ENCODE measurements around the gene NME9. TPM values are rescaled to one million over a fixed set of nuclear protein-coding genes. Genes with fewer than 3 reads are reported as not detected.

The NME9 gene
- total and polyA plus RNA-seq, 2 donors (not counting 1 experiment from before 2014, with no cell fraction given), result not detected

DNA sequence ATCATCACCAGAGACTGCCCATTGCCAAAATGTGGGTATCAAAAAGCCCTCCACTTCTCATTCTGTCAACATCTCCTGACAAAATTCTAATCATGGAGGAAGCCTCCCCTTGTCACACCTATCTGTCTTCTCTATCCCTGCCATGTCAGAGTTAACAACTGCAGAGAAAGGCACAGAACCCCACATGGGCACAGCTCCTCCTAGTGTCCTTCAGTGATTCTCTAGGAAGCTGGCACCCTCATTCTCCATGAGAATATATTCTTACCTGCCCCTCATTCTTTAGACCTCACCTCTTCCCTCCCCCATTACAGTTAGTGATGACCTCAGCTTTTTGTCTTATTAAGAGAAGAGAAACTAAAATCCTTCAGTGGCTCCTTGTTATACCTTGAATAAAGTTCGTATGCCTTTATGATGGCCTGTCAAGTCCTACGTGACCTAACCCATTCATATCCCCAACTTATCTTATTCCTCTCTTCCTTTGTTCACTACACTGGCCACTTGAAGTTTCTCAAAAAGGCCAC, 44.6 kb downstream of the NME9 start:
- no peak for DNase-seq (ENCODE audit: low read depth in 2 of 2)
- Histone ChIP-seq H3K9ac (ENCODE audit: insufficient read depth, low read length) (no peak overlapping the region), H3K4me3 (replicated peaks in 1 of 4; ENCODE audit: control extremely low read depth in 1 of 4, insufficient read depth in 1 of 4, low read depth in 3 of 4, low read length in 4 of 4) (no peak overlapping the region), H3K4me2 (ENCODE audit: extremely low read depth, insufficient read depth, low read length) (no peak overlapping the region), H4K20me1 (ENCODE audit: control insufficient read depth, extremely low read depth, insufficient read depth, low read length) (no peaks in the 10 kb centered on the region), H3K36me3 (ENCODE audit: control insufficient read depth, insufficient read depth, low read length) (peaks cover 2% of the 10 kb centered on the region), H3K27me3 (ENCODE audit: control insufficient read depth, insufficient read depth, low read length) (no peaks in the 10 kb centered on the region), H2AFZ (ENCODE audit: low read length) (no peak overlapping the region), H3K27ac (ENCODE audit: insufficient read depth, low read length) (no peak overlapping the region), H3K9me3 (ENCODE audit: control insufficient read depth, insufficient read depth, low read depth, low read length) (no peaks in the 10 kb centered on the region), H3K79me2 (ENCODE audit: control insufficient read depth, insufficient read depth, low read length) (no peaks in the 10 kb centered on the region), H3K4me1 (ENCODE audit: control insufficient read depth, extremely low read depth, insufficient read depth, low read length) (no peaks in the 10 kb centered on the region)
- TF ChIP-seq EZH2 (IDR thresholded peaks at IDR 0.05; ENCODE audit: low read length, missing control alignments) (no peak), CTCF (conservative IDR thresholded peaks at IDR 0.05 in 1 of 2, IDR thresholded peaks at IDR 0.05 in 1 of 2; ENCODE audit: low read depth in 1 of 2, low read length in 2 of 2) (no peak)

DNA sequence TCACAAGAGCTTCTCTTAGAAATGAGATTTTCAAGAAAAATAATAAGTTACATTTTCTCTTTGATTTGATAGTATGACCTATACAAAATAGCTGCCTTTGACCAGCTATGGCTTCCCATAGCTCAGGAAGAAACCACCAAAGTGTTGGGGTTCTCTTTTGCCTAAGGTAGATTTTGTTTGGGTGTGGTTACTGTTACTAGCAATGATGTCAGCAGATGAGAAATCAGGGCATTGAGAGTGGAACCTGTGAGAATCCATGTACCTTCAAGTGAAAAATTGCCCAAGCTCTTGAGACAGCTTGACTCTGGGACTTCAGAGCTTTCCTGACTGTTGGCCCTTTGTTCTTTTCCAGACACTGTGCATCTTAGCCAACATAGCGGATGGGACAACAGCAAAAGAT, 45.6 kb downstream of the NME9 start:
- Histone ChIP-seq H3K9ac (ENCODE audit: insufficient read depth, low read length) (no peak overlapping the region), H3K79me2 (ENCODE audit: control insufficient read depth, insufficient read depth, low read length) (no peaks in the 10 kb centered on the region)
- TF ChIP-seq EZH2 (IDR thresholded peaks at IDR 0.05; ENCODE audit: low read length, missing control alignments) (no peak), CTCF (conservative IDR thresholded peaks at IDR 0.05 in 1 of 2, IDR thresholded peaks at IDR 0.05 in 1 of 2; ENCODE audit: low read depth in 1 of 2, low read length in 2 of 2) (no peak)

DNA sequence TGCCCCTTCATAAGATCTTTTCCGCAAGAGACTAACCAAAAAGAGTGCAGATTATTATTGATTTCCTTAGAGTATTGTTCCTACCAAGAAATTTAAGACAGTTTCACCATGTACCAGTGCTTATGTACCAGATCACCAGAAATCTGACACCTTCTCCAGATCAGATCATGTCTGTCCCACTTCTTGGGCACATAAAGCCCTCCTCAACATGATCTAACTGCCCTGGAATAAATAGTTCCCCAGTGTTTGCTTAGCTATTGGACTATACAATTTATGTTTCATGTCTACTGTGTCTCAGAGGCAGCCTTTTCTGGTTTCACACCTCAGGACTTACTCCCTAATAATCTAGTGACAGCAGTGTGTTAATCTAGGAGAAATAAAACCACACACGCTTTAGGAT, 46.8 kb downstream of the NME9 start:
- H3K27me3 ChIP-seq (ENCODE audit: control insufficient read depth, insufficient read depth, low read length), result no peaks in the 10 kb centered on the region
- peaks cover 2% of the 10 kb centered on the region for H3K36me3 ChIP-seq (ENCODE audit: control insufficient read depth, insufficient read depth, low read length)
- H3K9ac ChIP-seq (ENCODE audit: insufficient read depth, low read length), result no peak overlapping the region
- H3K27ac ChIP-seq (ENCODE audit: insufficient read depth, low read length), result no peak overlapping the region
- H3K4me1 ChIP-seq (ENCODE audit: control insufficient read depth, extremely low read depth, insufficient read depth, low read length), result no peaks in the 10 kb centered on the region
- no peak overlapping the region for H2AFZ ChIP-seq (ENCODE audit: low read length)
- no peaks in the 10 kb centered on the region for H3K79me2 ChIP-seq (ENCODE audit: control insufficient read depth, insufficient read depth, low read length)
- no peaks in the 10 kb centered on the region for H3K9me3 ChIP-seq (ENCODE audit: control insufficient read depth, insufficient read depth, low read depth, low read length)
- no peak overlapping the region for H3K4me2 ChIP-seq (ENCODE audit: extremely low read depth, insufficient read depth, low read length)
- no peak for DNase-seq (ENCODE audit: low read depth in 2 of 2)
- no peaks in the 10 kb centered on the region for H4K20me1 ChIP-seq (ENCODE audit: control insufficient read depth, extremely low read depth, insufficient read depth, low read length)
- TF ChIP-seq CTCF (conservative IDR thresholded peaks at IDR 0.05 in 1 of 2, IDR thresholded peaks at IDR 0.05 in 1 of 2; ENCODE audit: low read depth in 1 of 2, low read length in 2 of 2) (no peak), EZH2 (IDR thresholded peaks at IDR 0.05; ENCODE audit: low read length, missing control alignments) (no peak)
- no peak overlapping the region for H3K4me3 ChIP-seq (replicated peaks in 1 of 4; ENCODE audit: control extremely low read depth in 1 of 4, insufficient read depth in 1 of 4, low read depth in 3 of 4, low read length in 4 of 4)

More for the DNA sequence above, 45.6 kb downstream of the NME9 start:
- Histone ChIP-seq H4K20me1 (ENCODE audit: control insufficient read depth, extremely low read depth, insufficient read depth, low read length) (no peaks in the 10 kb centered on the region), H2AFZ (ENCODE audit: low read length) (no peak overlapping the region), H3K36me3 (ENCODE audit: control insufficient read depth, insufficient read depth, low read length) (peaks cover 2% of the 10 kb centered on the region), H3K27ac (ENCODE audit: insufficient read depth, low read length) (no peak overlapping the region), H3K4me2 (ENCODE audit: extremely low read depth, insufficient read depth, low read length) (no peak overlapping the region), H3K4me1 (ENCODE audit: control insufficient read depth, extremely low read depth, insufficient read depth, low read length) (no peaks in the 10 kb centered on the region), H3K27me3 (ENCODE audit: control insufficient read depth, insufficient read depth, low read length) (no peaks in the 10 kb centered on the region), H3K4me3 (replicated peaks in 1 of 4; ENCODE audit: control extremely low read depth in 1 of 4, insufficient read depth in 1 of 4, low read depth in 3 of 4, low read length in 4 of 4) (no peak overlapping the region), H3K9me3 (ENCODE audit: control insufficient read depth, insufficient read depth, low read depth, low read length) (no peaks in the 10 kb centered on the region)
- no peak for DNase-seq (ENCODE audit: low read depth in 2 of 2)
